HL-60 (cell line): ENCODE results near the gene C2orf42.
A peak's percentile ranks its signal among the peaks of the same experiment; 100 is the strongest.

ENCODE experiments used
- DNase-seq, 2 experiments: peaks; one replicate each; pipeline ENCODE4 v3.0.0-alpha.2; 2010 to 2020; ENCODE audit warnings: low read depth in 1 of 2, low spot score in 1 of 2
- H3K27ac ChIP-seq: fragments of 250-450 bp; sonication (Bioruptor Pico); replicated peaks from 2 replicates; pipeline ENCODE4 v1.5.1; 2020; ENCODE audit warnings: mild to moderate bottlenecking, moderate library complexity
- H3K27me3 ChIP-seq: fragments of 250-450 bp; sonication (Bioruptor Pico); 2 replicates; pipeline ENCODE4 v1.5.1; 2021; ENCODE audit warnings: mild to moderate bottlenecking, moderate library complexity; ENCODE audit not compliant: insufficient read depth, poor library complexity, severe bottlenecking
- H3K4me3 ChIP-seq: replicated peaks from 2 replicates; pipeline ENCODE4 v1.5.1; 2011; ENCODE audit warnings: mild to moderate bottlenecking, control low read depth, low read length; ENCODE audit not compliant: insufficient read depth
- GABPA ChIP-seq: IDR thresholded peaks from 2 replicates; pipeline ENCODE4 v1.6.1; 2012; ENCODE audit warnings: low read depth
- POLR2AphosphoS5 ChIP-seq: IDR thresholded peaks from 2 replicates; pipeline ENCODE4 v1.6.1; 2012; ENCODE audit warnings: low read depth
- SPI1 ChIP-seq: IDR thresholded peaks from 2 replicates; pipeline ENCODE4 v1.6.1; 2012; ENCODE audit warnings: low read depth, mild to moderate bottlenecking, borderline replicate concordance
- TF ChIP-seq, protein P1 (sequence below): IDR thresholded peaks from 2 replicates; pipeline ENCODE4 v1.6.1; 2012; ENCODE audit warnings: low read depth; ENCODE audit not compliant: insufficient replicate concordance
- TF ChIP-seq, protein P2 (sequence below): IDR thresholded peaks from one replicate; pipeline ENCODE4 v1.5.1; 2011; ENCODE audit warnings: low read length, control low read depth, inconsistent platforms; ENCODE audit not compliant: insufficient read depth

The C2orf42 gene

DNA sequence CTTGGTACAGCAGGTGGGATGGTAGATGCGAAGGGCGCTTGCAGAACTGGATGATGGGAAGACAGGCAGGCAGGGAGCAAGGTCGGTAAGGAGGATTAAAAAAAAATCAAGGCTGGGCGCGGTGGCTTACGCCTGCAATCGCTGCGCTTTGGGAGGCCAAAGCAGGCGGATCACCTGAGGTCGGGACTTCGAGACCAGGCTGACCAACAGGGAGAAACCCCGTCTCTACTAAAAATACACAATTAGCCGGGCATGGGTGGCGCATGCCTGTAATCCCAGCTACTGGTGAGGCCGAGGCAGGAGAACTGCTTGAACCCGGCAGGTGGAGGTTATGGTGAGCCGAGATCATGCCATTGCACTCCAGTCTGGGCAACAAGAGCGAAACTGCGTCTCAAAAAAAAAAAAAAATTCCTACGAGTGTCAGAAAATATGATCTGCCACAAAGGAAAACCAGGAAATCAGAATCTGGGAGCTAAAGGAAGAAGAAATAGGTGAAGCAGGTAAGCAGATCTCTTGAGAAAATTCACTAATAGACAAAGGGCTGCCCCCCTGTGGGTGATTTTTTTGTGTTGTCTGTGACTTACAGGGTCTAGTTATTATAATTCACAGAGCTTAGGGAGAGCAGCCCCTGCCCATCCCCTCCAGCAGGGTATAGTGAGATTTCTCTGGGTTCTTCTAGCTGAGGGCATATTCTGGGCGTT lies 46.2 kb downstream of the C2orf42 start:
- H3K27ac ChIP-seq = no peak overlapping the region
- no peak overlapping the region for H3K4me3 ChIP-seq
- no peak for DNase-seq
- H3K27me3 ChIP-seq = no peaks in the 10 kb centered on the region
- TF ChIP-seq, protein P1, sequence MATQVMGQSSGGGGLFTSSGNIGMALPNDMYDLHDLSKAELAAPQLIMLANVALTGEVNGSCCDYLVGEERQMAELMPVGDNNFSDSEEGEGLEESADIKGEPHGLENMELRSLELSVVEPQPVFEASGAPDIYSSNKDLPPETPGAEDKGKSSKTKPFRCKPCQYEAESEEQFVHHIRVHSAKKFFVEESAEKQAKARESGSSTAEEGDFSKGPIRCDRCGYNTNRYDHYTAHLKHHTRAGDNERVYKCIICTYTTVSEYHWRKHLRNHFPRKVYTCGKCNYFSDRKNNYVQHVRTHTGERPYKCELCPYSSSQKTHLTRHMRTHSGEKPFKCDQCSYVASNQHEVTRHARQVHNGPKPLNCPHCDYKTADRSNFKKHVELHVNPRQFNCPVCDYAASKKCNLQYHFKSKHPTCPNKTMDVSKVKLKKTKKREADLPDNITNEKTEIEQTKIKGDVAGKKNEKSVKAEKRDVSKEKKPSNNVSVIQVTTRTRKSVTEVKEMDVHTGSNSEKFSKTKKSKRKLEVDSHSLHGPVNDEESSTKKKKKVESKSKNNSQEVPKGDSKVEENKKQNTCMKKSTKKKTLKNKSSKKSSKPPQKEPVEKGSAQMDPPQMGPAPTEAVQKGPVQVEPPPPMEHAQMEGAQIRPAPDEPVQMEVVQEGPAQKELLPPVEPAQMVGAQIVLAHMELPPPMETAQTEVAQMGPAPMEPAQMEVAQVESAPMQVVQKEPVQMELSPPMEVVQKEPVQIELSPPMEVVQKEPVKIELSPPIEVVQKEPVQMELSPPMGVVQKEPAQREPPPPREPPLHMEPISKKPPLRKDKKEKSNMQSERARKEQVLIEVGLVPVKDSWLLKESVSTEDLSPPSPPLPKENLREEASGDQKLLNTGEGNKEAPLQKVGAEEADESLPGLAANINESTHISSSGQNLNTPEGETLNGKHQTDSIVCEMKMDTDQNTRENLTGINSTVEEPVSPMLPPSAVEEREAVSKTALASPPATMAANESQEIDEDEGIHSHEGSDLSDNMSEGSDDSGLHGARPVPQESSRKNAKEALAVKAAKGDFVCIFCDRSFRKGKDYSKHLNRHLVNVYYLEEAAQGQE = no peak
- TF ChIP-seq GABPA (no peak), POLR2AphosphoS5 (no peak), SPI1 (no peak)
- TF ChIP-seq, protein P2, sequence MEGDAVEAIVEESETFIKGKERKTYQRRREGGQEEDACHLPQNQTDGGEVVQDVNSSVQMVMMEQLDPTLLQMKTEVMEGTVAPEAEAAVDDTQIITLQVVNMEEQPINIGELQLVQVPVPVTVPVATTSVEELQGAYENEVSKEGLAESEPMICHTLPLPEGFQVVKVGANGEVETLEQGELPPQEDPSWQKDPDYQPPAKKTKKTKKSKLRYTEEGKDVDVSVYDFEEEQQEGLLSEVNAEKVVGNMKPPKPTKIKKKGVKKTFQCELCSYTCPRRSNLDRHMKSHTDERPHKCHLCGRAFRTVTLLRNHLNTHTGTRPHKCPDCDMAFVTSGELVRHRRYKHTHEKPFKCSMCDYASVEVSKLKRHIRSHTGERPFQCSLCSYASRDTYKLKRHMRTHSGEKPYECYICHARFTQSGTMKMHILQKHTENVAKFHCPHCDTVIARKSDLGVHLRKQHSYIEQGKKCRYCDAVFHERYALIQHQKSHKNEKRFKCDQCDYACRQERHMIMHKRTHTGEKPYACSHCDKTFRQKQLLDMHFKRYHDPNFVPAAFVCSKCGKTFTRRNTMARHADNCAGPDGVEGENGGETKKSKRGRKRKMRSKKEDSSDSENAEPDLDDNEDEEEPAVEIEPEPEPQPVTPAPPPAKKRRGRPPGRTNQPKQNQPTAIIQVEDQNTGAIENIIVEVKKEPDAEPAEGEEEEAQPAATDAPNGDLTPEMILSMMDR = no peak

DNA sequence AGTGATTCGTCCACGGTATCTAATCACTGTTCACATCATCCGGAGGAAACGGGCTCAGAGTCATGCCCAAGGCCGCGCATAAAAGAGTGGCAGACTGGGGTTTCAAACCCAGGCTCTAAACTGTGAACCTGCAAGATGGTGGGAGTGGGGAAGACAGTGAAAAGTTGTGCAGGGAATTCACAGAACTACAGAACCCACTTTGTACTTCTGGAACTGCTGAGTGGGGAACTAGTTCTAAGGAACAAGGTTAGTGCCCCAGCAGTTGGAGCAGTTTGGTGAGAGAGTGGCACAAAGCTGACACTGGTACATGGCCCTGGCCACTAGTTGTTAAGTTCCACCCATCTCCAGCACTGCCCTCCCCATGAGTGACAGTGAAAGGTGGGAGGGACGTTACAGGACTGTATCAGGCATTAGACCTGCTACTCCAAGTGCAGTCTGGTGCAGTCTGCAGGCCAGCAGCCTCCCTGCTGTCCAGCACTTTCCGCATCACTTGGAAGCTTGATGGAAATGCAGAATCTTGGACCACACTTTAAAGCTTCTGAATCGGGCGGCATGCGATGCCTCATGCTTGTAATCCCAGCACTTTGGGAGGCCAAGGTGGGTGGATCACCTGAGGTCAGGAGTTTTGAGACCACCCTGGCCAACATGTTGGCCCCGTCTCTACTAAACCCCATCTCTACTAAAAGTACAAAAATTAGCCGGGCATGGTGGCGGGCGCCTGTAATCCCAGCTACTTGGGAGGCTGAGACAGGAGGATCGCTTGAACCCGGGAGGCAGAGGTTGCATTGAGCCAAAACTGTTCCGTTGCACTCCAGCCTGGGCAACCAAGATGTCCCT lies 47.3 kb downstream of the C2orf42 start:
- DNase-seq = peak; percentile 49 to 58
- Histone ChIP-seq H3K27ac (peak overlapping the region; percentile 84), H3K4me3 (no peak overlapping the region; the same call in 1 of the 2 replicates), H3K27me3 (no peaks in the 10 kb centered on the region)
- TF ChIP-seq SPI1 (no peak), POLR2AphosphoS5 (peak; percentile 49; the same call in 1 of the 2 replicates), GABPA (no peak)
- TF ChIP-seq, protein P1 = peak; percentile 69
- TF ChIP-seq, protein P2 = no peak

DNA sequence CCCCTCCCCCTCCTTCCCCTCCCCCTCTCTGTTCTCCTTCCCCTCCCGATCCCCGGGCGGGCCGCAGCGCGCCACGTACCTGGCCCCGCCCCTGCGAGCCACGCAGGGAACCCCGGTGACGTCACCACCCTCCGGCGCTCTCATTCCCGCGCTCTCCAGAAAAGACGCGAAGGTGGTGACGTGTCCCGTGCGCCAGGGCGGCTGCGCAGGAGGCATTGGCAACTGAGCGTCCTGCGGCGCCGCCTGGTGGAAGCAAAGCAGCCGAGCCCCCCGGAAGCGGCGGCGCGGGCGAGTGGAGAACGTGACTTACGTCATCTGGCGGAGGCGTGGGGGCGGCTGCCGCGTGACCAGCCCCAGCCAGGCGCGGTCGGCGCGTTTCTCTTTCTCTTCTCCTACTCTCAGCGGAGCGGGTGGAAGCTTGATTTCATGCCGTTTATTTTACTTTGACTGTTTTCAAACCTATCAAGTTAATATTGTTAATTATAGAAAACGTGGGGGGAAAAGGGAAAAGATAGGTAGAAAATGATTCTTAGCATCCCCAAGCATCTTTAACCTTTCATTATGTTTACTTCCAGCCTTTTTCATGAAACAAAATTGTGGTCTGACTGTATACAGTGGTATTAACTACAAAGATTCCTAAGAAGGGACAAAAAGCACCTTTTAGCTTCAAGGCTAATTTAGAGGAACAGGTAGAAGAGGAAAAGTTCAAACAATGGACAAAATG lies 48.1 kb downstream of the C2orf42 start:
- Histone ChIP-seq H3K27me3 (no peaks in the 10 kb centered on the region), H3K27ac (peak overlapping the region; percentile 94), H3K4me3 (peak overlapping the region; percentile 44)
- TF ChIP-seq SPI1 = no peak
- TF ChIP-seq GABPA = 0 out of 2 replicates have a peak, but pooled peaks have one; percentile 35
- TF ChIP-seq, protein P1 = peak; percentile 52
- TF ChIP-seq, protein P2 = peak; percentile 66
- TF ChIP-seq POLR2AphosphoS5 = peak; percentile 66
- DNase-seq = peak; percentile 99
